Esophagus squamous epithelium (tissue), 4 donors: ENCODE data around the gene TEX101.

Experiments used
- POLR2A ChIP-seq, 4 donors: fragments of 450-650 bp; IDR thresholded peaks; one replicate each; pipeline ENCODE4 v1.6.1; 2017; ENCODE audit warnings: antibody characterized with exemption in 4 of 4, mild to moderate bottlenecking in 4 of 4, moderate library complexity in 3 of 4
- TF ChIP-seq, protein P1 (sequence below), 6 experiments: fragments of 450-650 bp in 4 of 6; fragments of 200-600 bp in 2 of 6; sonication (generic) in 2 of 6; IDR thresholded peaks; one replicate each; pipeline ENCODE4 v1.5.1; 2016 to 2019; ENCODE audit warnings: antibody characterized with exemption in 6 of 6, mild to moderate bottlenecking in 4 of 6, moderate library complexity in 4 of 6

DNA sequence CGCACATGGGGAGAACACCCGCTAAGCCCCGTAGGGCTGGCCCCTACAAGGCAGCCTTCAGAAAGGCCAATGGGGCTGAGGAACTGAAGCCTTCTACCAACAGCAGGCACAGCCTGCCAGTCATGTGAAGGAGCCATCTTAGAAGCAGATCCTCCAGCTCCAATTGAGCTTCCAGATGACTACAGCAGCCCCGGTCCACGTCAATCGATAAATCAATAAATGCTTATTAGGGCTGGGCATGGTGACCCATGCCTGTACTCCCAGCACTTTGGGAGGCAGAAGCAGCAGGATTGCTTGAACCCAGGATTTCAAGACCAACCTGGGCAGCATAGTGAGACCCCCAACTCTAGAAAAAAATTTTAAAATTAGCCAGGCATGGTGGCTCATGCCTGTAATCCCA is 23.0 kb downstream of the TEX101 start:
- TF ChIP-seq, protein P1, sequence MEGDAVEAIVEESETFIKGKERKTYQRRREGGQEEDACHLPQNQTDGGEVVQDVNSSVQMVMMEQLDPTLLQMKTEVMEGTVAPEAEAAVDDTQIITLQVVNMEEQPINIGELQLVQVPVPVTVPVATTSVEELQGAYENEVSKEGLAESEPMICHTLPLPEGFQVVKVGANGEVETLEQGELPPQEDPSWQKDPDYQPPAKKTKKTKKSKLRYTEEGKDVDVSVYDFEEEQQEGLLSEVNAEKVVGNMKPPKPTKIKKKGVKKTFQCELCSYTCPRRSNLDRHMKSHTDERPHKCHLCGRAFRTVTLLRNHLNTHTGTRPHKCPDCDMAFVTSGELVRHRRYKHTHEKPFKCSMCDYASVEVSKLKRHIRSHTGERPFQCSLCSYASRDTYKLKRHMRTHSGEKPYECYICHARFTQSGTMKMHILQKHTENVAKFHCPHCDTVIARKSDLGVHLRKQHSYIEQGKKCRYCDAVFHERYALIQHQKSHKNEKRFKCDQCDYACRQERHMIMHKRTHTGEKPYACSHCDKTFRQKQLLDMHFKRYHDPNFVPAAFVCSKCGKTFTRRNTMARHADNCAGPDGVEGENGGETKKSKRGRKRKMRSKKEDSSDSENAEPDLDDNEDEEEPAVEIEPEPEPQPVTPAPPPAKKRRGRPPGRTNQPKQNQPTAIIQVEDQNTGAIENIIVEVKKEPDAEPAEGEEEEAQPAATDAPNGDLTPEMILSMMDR (IDR thresholded peaks at IDR 0.05) = no peak
- TF ChIP-seq POLR2A (IDR thresholded peaks at IDR 0.05) = no peak
